ENCODE measurements around the gene SPATA13.

Gene SPATA13

GRCh38 chr13:24267274-24267673 is 106.8 kb downstream of the SPATA13 start:
- no peak for DNase-seq (ENCODE audit: low read depth)
- no peak for TF ChIP-seq CTCF (IDR thresholded peaks at IDR 0.05; ENCODE audit: control insufficient read depth, insufficient read depth, low read depth, low read length, missing control alignments)
- no peak overlapping the region for H3K4me3 ChIP-seq (ENCODE audit: control insufficient read depth, low read depth, low read length)

DNA sequence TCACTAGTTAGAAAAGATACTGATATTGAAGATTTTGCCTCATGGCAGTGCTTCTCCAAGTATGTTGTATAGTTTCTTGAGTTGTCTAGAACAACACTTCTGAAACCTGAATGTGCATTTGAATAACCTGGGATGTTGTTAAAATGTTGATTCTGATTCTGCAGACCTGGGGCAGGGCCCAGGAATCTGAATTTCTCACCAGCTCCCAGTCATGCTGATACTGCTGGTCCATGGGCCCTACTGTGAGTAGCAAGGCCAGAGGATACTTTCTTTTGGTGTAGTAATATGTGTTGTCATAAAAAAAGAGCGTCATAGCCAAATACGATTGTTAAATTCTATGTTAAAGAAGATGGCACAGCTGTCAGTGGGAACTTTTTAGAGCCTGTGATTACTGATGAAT is 107.3 kb downstream of the SPATA13 start:
- no peak overlapping the region for H3K4me3 ChIP-seq (ENCODE audit: control insufficient read depth, low read depth, low read length)
- TF ChIP-seq CTCF (IDR thresholded peaks at IDR 0.05; ENCODE audit: control insufficient read depth, insufficient read depth, low read depth, low read length, missing control alignments): no peak
- no peak for DNase-seq (ENCODE audit: low read depth)

DNA sequence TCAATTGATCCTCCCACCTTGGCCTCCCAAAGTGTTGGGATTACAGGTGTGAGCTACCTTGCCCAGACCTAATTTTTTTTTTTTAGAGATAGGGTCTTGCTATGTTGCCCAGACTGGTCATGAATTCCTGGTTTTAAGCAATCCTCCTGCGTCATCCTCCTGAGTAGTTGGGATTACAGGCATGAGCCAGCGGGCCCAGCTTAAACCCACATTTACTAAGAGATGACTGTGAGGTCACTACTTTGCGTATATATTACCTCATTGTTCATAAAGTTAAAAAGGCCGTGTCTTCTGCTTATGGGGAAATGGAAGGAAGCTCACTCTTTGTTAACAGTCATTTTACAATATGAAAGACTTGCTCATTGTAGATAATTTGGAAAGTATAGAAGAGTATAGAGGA is 109.3 kb downstream of the SPATA13 start:
- no peak for TF ChIP-seq CTCF (IDR thresholded peaks at IDR 0.05; ENCODE audit: control insufficient read depth, insufficient read depth, low read depth, low read length, missing control alignments)
- no peak overlapping the region for H3K4me3 ChIP-seq (ENCODE audit: control insufficient read depth, low read depth, low read length)
- DNase-seq (ENCODE audit: low read depth): no peak

- H3K4me3 ChIP-seq (ENCODE audit: control insufficient read depth, low read depth, low read length): peak overlapping the region; percentile 26
- DNase-seq (ENCODE audit: low read depth): no peak
- TF ChIP-seq CTCF (IDR thresholded peaks at IDR 0.05; ENCODE audit: control insufficient read depth, insufficient read depth, low read depth, low read length, missing control alignments): no peak
Observed at GRCh38 chr13:24270639-24271141, 110.2 kb downstream of the SPATA13 start.

DNA sequence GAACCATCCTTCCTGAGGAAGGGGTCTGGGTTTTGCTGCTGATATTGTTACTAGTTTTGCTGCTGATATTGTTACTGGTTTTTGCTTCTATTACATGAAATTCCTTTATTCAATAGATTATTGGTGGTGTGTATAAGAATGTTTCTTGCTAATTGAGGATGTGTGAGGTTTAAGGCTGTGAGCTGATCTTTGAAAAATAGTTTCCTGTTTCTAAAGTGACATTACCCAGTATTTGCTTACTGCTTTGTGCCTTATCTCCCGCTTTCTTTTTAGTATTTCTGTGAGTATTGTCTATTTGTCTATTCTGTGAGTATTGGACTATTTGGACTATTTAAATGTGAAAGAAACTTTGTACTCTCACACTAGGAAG is 110.7 kb downstream of the SPATA13 start:
- no peak for DNase-seq (ENCODE audit: low read depth)
- no peak for TF ChIP-seq CTCF (IDR thresholded peaks at IDR 0.05; ENCODE audit: control insufficient read depth, insufficient read depth, low read depth, low read length, missing control alignments)
- H3K4me3 ChIP-seq (ENCODE audit: control insufficient read depth, low read depth, low read length): no peak overlapping the region; the same call in 1 of the 2 replicates

DNA sequence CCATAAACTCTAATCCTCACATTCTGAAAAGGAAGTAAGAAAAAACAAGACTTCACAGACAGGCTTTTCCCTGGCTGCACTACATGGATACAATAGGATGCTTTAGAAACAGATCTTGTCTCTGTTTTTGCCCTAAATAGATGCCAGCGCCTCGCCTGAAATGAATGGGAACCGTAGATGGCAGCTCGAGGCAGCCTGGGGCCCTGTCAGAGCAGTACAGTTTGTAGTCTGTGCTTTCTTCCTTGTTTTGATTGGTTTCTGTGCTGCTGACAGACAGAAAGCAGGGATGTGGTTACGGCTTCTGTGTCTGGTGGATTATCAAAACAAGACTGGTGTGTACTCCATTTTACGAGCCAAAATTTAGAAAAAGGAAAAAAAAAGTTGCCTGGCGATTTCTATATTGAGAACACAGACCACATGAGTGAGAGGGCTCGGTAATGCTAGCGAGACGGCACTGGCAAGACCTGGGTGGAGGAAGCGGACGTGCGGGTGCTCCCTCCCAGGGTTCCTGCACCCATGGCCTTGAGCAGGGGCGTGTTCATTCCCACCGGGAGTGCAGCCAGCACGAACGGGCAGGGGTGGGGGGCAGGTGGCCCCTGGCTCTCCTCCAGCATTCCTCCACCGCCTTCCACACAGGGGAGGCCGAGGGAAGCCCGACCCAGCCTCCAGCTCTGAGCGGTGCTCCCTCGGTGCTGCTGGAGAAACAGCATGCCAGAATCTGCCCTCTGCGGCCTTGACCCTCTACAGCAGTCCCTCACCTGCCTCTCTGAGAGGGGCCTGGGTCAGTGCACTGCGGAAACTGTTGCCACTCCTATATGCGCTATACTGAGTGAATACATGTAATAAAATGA is 111.3 kb downstream of the SPATA13 start:
- TF ChIP-seq CTCF (IDR thresholded peaks at IDR 0.05; ENCODE audit: control insufficient read depth, insufficient read depth, low read depth, low read length, missing control alignments): no peak
- H3K4me3 ChIP-seq (ENCODE audit: control insufficient read depth, low read depth, low read length): peak overlapping the region; percentile 25
- DNase-seq (ENCODE audit: low read depth): peak; percentile 59
